HG02852 (cell line): ENCODE results near the gene NDUFS7.

ENCODE experiments used
- ATAC-seq: cut with Tn5 transposase; IDR thresholded peaks from one replicate; pipeline ENCODE4 v1.9.1; 2021; ENCODE audit warnings: mild to moderate bottlenecking, moderate library complexity; ENCODE audit not compliant: unreplicated experiment

Gene NDUFS7

GRCh38 chr19:1383312-1384084, at the start of gene NDUFS7:
NDUFS7 (plus strand) TSS chr19:1383907; CDS start chr19:1383927, 20 bp downstream.
- peak; percentile 63 for ATAC-seq

GRCh38 chr19:1336079-1336684, 47.5 kb upstream of the NDUFS7 start:
- no peak for ATAC-seq

GRCh38 chr19:1340681-1341469, 42.8 kb upstream of the NDUFS7 start:
- no peak for ATAC-seq

- no peak for ATAC-seq
Observed at GRCh38 chr19:1343041-1343440, 40.7 kb upstream of the NDUFS7 start.

- no peak for ATAC-seq
Observed at GRCh38 chr19:1349211-1349610, 34.5 kb upstream of the NDUFS7 start.

- ATAC-seq: no peak
Observed at GRCh38 chr19:1350867-1351266, 32.8 kb upstream of the NDUFS7 start.

GRCh38 chr19:1351381-1351851, 32.3 kb upstream of the NDUFS7 start:
- no peak for ATAC-seq

- ATAC-seq: no peak
Observed at GRCh38 chr19:1353144-1353543, 30.6 kb upstream of the NDUFS7 start.

- ATAC-seq: peak; percentile 29
Observed at GRCh38 chr19:1354970-1355567, 28.6 kb upstream of the NDUFS7 start.

GRCh38 chr19:1355568-1356507, 27.9 kb upstream of the NDUFS7 start:
- ATAC-seq: no peak

GRCh38 chr19:1356508-1356865, 27.2 kb upstream of the NDUFS7 start:
- no peak for ATAC-seq

- no peak for ATAC-seq
Observed at GRCh38 chr19:1357531-1358109, 26.1 kb upstream of the NDUFS7 start.

- no peak for ATAC-seq
Observed at GRCh38 chr19:1360126-1360817, 23.4 kb upstream of the NDUFS7 start.

- no peak for ATAC-seq
Observed at GRCh38 chr19:1360818-1361461, 22.8 kb upstream of the NDUFS7 start.

GRCh38 chr19:1361601-1362386, 21.9 kb upstream of the NDUFS7 start:
- ATAC-seq: no peak

- ATAC-seq: no peak
Observed at GRCh38 chr19:1362387-1363257, 21.1 kb upstream of the NDUFS7 start.

- ATAC-seq: no peak
Observed at GRCh38 chr19:1363599-1363998, 20.1 kb upstream of the NDUFS7 start.
